ENCODE results near the gene TMEM126B. TPM values are rescaled to one million over a fixed set of nuclear protein-coding genes. Genes with fewer than 3 reads are reported as not detected.
"Not testable (repeated sequence)": the region's sequence is repeated elsewhere in the genome, so short reads cannot be mapped to it uniquely, and the experiment has no call there.

TMEM126B gene
- total RNA-seq, 3 donors from 2014 or later (not counting 1 experiment from before 2014, with no cell fraction given), result 29.4 to 38.6 (median 31.2) TPM

DNA sequence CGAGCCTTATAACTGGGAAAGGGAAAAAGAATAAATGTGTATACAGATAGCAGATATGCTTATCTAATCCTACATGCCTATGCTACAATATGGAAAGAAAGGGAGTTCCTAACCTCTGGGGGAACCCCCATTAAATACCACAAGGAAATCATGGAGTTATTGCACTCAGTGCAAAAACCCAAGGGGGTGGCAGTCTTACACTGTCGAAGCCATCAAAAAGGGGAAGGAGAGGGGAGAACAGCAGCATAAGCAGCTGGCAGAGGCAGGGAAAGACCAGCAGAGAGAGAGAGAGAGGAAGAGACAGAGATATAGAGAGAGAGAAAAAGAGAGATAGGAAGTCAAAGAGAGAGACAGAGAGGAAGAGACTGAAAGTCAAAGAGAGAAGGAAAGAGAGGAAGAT, 16.8 kb upstream of the TMEM126B start:
- DNase-seq; H3K27ac Mint-ChIP-seq; H3K4me3 Mint-ChIP-seq; intact Hi-C loops (cut with micrococcal nuclease); H3K36me3 Mint-ChIP-seq; H3K9me3 ChIP-seq (ENCODE audit: control insufficient read depth, insufficient read depth, low read length); H3K27ac ChIP-seq (ENCODE audit: low read length); H3K27me3 Mint-ChIP-seq (ENCODE audit: low read depth in 2 of 2); H3K27me3 ChIP-seq (ENCODE audit: control insufficient read depth, insufficient read depth, low read length); H3K9me3 Mint-ChIP-seq; H3K4me1 Mint-ChIP-seq; ATAC-seq; H3K4me1 ChIP-seq (ENCODE audit: control insufficient read depth, insufficient read depth, low read length); H3K36me3 ChIP-seq (ENCODE audit: control insufficient read depth, insufficient read depth, low read length); H3K4me3 ChIP-seq (ENCODE audit: low read length): not testable (repeated sequence)
- WGBS (ENCODE audit: insufficient coverage), result 16% methylated on average over 1 of the region's 2 CpGs

DNA sequence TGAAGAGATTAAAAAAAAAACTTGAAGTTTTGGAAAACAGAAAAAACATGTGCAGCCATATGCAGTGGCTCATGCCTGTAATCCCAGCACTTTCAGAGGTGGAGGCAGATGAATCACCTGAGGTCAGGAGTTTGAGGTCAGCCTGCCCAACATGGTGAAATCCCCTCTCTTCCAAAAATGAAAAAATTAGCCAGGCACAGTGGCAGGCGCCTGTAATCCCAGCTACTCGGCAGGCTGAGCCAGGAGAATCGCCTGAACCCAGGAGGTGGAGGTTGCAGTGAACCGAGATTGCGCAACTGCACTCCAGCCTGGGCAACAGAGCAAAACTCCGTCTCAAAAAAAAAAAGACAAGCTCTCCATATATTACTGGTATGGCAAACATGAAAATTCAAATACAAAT, 8.9 kb upstream of the TMEM126B start:
- no peak for DNase-seq
- no peaks in the 10 kb centered on the region for H3K36me3 Mint-ChIP-seq
- H3K36me3 ChIP-seq (ENCODE audit: control insufficient read depth, insufficient read depth, low read length), result no peaks in the 10 kb centered on the region
- H3K27ac ChIP-seq (ENCODE audit: low read length), result no peak overlapping the region
- no peaks in the 10 kb centered on the region for H3K9me3 ChIP-seq (ENCODE audit: control insufficient read depth, insufficient read depth, low read length)
- no peaks in the 10 kb centered on the region for H3K4me1 Mint-ChIP-seq
- ATAC-seq, result no peak
- TF ChIP-seq CTCF (IDR thresholded peaks at IDR 0.05), result no peak
- H3K27ac Mint-ChIP-seq, result no peak overlapping the region
- H3K9me3 Mint-ChIP-seq, result no peaks in the 10 kb centered on the region
- no peak overlapping the region for H3K4me3 ChIP-seq (ENCODE audit: low read length)
- 88% methylated on average over 6 of the region's 6 CpGs for WGBS (ENCODE audit: insufficient coverage)
- H3K4me1 ChIP-seq (ENCODE audit: control insufficient read depth, insufficient read depth, low read length), result no peaks in the 10 kb centered on the region
- intact Hi-C loops (cut with micrococcal nuclease), result no loop called here
- peaks cover 0 to 6% of the 10 kb centered on the region in 2 donors for H3K27me3 Mint-ChIP-seq (ENCODE audit: low read depth in 2 of 2)
- no peaks in the 10 kb centered on the region for H3K27me3 ChIP-seq (ENCODE audit: control insufficient read depth, insufficient read depth, low read length)
- H3K4me3 Mint-ChIP-seq, result no peak overlapping the region

DNA sequence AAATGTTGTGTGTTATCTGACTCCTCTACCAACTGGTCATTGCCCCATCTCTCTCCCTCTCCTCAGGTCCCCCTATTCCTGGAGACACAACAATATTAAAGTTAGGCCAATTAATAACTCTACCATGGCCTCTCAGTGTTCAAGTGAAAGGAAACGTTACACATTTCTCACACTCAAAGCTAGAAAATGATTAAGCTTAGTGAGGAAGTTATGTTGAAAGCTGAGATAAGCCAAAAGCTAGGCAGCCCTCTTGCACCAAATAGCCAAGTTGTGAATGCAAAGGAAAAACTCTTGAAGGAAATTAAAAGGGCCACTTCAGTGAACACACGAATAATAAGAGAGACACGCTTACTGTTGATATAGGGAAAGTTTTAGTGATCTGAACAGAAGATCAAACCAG, 8.1 kb upstream of the TMEM126B start:
- Histone ChIP-seq H3K27me3 (ENCODE audit: control insufficient read depth, insufficient read depth, low read length) (no peaks in the 10 kb centered on the region), H3K36me3 (ENCODE audit: control insufficient read depth, insufficient read depth, low read length) (no peaks in the 10 kb centered on the region), H3K4me1 (ENCODE audit: control insufficient read depth, insufficient read depth, low read length) (no peaks in the 10 kb centered on the region), H3K4me3 (ENCODE audit: low read length) (no peak overlapping the region), H3K27ac (ENCODE audit: low read length) (no peak overlapping the region), H3K9me3 (ENCODE audit: control insufficient read depth, insufficient read depth, low read length) (no peaks in the 10 kb centered on the region)
- no peak for TF ChIP-seq CTCF (IDR thresholded peaks at IDR 0.05)
- no peak overlapping the region for H3K4me3 Mint-ChIP-seq
- H3K9me3 Mint-ChIP-seq, result no peaks in the 10 kb centered on the region
- intact Hi-C loops (cut with micrococcal nuclease), result no loop called here
- ATAC-seq (no peak), DNase-seq (no peak)
- H3K4me1 Mint-ChIP-seq, result no peaks in the 10 kb centered on the region
- WGBS (ENCODE audit: insufficient coverage), result 43% methylated on average over 1 of the region's 3 CpGs
- H3K27ac Mint-ChIP-seq, result no peak overlapping the region
- H3K27me3 Mint-ChIP-seq (ENCODE audit: low read depth in 2 of 2), result peaks cover 0 to 9% of the 10 kb centered on the region in 2 donors
- H3K36me3 Mint-ChIP-seq, result no peaks in the 10 kb centered on the region

DNA sequence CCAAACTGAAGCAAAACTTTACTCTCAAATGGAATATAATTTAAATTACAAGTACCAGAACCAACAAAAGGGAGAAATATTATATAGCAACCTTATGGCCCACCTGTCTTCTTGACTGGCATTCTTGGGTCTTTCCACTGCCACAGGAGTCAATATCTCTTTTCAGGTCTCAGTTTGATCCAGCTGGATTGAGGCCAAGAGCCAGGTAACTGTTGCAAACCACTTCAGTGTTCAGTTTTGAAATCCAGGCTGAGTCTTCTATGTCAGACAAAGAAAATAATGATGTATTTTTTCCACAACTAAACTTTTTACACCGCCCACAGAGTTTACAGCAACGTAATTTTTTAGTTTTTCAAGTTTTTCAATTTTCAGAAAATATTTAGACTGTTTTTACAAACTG, 1.9 kb upstream of the TMEM126B start:
- peak overlapping the region; percentile 98 for H3K4me3 Mint-ChIP-seq
- DNase-seq, result peak in 1 of 2 donors; percentile 19
- peak overlapping the region; percentile 95 to 100 for H3K27ac Mint-ChIP-seq
- H3K9me3 Mint-ChIP-seq, result no peaks in the 10 kb centered on the region
- H3K36me3 Mint-ChIP-seq, result no peaks in the 10 kb centered on the region
- TF ChIP-seq CTCF (IDR thresholded peaks at IDR 0.05), result no peak
- ATAC-seq, result no peak
- Histone ChIP-seq H3K27ac (ENCODE audit: low read length) (no peak overlapping the region), H3K4me1 (ENCODE audit: control insufficient read depth, insufficient read depth, low read length) (peaks cover 6% of the 10 kb centered on the region), H3K36me3 (ENCODE audit: control insufficient read depth, insufficient read depth, low read length) (peaks cover 3% of the 10 kb centered on the region), H3K27me3 (ENCODE audit: control insufficient read depth, insufficient read depth, low read length) (no peaks in the 10 kb centered on the region), H3K4me3 (ENCODE audit: low read length) (no peak overlapping the region), H3K9me3 (ENCODE audit: control insufficient read depth, insufficient read depth, low read length) (no peaks in the 10 kb centered on the region)
- peaks cover 0 to 14% of the 10 kb centered on the region in 2 donors for H3K27me3 Mint-ChIP-seq (ENCODE audit: low read depth in 2 of 2)
- WGBS (ENCODE audit: insufficient coverage), result 100% methylated on average over 1 of the region's 2 CpGs
- intact Hi-C loops (cut with micrococcal nuclease), result no loop called here
- H3K4me1 Mint-ChIP-seq, result peaks cover 27 to 29% of the 10 kb centered on the region in 2 donors

Data from natural killer cell (primary cell).